HG03064 (cell line): ENCODE measurements around the gene CCDC183.
"Not testable (repeated sequence)": the region's sequence is repeated elsewhere in the genome, so short reads cannot be mapped to it uniquely, and the experiment has no call there.

ENCODE experiments used
- ATAC-seq: cut with Tn5 transposase; IDR thresholded peaks from one replicate; pipeline ENCODE4 v1.9.1; 2021; ENCODE audit warnings: low read depth; ENCODE audit not compliant: unreplicated experiment

Gene CCDC183

GRCh38 chr9:136784249-136784996 is 11.7 kb upstream of the CCDC183 start:
- no peak for ATAC-seq

DNA sequence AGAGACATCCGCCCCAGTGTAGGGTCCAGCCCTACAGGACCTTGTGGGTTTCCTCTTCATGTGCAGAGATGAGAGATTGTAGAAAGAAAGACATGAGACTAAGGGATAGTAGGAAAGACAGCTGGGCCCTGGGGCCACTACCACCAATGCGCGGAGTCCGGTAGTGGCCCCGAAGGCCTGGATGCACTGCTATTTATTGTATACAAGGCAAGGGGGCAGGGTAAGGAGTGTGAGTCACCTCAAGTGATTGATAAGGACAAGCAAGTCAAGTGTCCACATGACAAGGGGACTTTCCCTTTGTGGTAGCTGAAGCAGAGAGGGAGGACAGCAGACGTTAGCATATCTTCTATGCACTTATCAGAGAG is 11.2 kb upstream of the CCDC183 start:
- no peak for ATAC-seq

- not testable (repeated sequence) for ATAC-seq
Measured at GRCh38 chr9:136785565-136786355, 10.4 kb upstream of the CCDC183 start.

DNA sequence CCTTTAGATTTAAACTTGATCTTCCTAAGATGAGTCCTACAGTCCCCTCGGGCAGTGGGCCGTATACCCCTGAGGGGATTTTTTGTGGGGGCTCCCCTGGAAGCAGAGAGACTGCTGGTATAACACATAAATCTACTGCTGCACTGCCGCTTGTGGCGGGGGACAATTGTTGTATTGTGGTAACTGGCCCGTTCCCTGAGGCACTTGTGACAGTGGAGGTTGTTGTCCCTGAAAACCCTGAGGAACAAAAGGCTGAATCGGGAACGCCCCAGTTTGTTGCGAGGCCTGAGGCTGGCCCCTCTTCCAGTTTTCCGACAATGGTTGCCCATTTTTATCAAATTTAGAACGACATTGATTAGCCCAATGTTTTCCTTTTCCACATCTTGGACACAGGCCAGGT is 9.7 kb upstream of the CCDC183 start:
- ATAC-seq: no peak

- not testable (repeated sequence) for ATAC-seq
Measured at GRCh38 chr9:136786983-136787382, 9.2 kb upstream of the CCDC183 start.

- ATAC-seq: no peak
Measured at GRCh38 chr9:136787690-136788400, 8.3 kb upstream of the CCDC183 start.

DNA sequence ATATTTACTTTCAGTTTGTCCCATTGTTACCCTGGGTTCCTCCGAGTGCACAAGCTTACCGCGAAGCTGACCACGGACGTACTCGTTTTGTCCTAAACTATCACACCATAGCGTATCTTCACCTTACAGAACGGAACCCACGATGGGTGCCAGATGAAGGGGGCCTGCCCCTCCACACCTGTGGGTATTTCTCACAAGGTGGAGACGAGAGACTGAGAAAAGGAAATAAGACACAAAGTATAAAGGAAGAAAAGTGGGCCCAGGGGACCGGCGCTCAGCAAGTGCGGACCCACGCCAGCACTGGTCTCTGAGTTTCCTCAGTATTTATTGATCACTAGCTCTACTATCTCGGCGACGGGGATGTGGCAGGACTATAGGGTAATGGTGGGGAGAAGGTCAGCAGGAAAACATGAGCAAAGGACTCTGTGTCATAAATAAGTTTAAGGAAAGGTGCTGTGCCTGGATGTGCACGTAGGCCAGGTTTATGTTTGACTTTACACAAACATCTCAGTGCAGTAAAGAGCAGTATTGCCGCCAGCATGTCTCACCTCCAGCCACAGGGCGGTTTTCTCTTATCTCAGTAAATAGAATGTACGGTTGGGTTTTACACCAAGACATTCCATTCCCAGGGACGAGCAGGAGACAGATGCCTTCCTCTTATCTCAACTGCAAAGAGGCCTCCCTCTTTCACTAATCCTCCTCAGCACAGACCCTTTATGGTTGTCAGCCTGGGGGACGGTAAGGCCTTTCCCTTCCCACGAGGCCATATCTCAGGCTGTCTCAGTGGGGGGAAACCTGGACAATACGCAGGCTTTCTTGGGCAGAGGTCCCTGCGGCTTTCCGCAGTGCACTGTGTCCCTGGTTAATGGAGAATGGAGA is 7.3 kb upstream of the CCDC183 start:
- not testable (repeated sequence) for ATAC-seq

- no peak for ATAC-seq
Measured at GRCh38 chr9:136789523-136789937, 6.6 kb upstream of the CCDC183 start.

DNA sequence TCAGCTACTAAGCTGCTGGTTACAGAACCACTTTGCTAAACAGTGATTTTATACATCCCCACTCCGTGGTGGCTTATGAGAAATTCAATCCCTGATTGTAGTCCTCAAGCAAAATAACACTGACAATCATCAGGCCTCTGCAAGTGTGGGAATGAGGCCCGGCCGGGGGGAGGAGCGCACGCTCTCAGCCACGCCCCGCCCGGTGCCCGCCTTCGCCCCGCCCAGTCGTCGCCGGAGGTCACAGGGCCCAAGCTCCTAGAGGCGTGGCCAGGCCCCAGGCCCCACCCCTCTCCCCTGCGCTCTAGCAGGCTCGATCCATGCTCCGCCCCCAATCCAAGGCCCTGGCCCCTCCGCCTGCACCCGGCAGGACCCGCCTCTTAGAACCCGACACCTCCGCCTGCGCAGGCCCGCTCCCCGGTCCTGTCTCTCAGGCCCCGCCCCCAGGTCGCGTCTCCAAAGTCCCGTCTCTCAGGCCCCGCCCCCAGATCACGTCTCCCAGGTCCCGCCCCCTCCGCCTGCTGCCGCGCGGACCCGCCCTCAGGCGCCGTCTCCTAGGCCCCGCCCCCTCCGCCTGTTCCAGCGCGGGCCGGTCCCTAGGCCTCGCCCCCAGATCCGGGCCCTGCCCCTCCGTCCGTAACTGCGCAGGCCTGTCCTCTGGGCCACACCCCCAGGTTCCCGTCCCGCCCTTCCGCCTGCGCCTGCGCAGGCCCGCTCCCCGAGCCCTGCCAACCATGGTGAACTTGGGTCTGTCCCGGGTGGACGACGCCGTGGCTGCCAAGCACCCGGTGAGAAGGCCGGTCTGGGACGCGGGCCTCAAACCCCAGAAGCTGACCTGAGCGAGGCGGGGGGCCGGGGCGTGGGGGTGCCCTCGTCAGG is 5.3 kb upstream of the CCDC183 start, which contains the start of gene TMEM141:
TMEM141 (plus strand) TSS at position 705 of the 876 bp plus-strand sequence; CDS start at position 732, 27 bp downstream.
- ATAC-seq: peak; percentile 75

- no peak for ATAC-seq
Measured at GRCh38 chr9:136791516-136792276, 4.4 kb upstream of the CCDC183 start.

DNA sequence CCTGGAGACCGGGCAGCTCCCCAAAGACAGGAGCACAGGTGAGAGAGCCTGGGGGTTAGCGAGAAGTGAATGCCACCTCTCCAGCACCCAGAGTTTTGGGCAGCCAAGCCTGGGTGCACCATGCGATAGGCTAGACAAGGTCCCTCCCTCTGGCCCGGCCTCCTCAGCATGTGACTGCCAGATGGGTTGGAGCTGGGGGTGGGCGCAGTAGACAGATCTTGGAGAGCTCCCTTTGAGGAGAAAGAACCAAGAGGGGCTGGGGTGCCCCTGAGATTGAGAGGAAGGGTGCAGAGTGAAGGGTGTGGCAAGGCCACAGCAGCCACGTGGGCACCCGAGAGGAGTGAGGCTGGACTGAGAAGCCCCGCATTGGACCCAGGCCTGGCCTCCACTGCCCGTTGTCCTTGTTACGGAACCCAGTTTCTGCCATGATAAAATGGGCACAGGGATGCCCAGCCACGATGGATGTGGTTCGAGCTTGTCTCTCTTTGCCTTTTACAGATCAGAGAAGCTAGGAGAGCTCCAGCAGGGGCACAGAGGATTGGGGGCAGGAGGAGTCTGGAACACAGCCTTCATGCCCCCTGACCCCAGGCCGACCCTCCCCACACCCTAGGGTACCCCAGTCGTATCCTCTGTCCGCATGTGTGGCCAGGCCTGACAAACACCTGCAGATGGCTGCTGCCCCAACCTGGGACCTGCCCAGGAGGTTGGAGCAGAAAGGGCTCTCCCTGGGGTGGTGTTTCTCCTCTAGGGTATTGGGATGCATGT is 3.6 kb upstream of the CCDC183 start:
- no peak for ATAC-seq

DNA sequence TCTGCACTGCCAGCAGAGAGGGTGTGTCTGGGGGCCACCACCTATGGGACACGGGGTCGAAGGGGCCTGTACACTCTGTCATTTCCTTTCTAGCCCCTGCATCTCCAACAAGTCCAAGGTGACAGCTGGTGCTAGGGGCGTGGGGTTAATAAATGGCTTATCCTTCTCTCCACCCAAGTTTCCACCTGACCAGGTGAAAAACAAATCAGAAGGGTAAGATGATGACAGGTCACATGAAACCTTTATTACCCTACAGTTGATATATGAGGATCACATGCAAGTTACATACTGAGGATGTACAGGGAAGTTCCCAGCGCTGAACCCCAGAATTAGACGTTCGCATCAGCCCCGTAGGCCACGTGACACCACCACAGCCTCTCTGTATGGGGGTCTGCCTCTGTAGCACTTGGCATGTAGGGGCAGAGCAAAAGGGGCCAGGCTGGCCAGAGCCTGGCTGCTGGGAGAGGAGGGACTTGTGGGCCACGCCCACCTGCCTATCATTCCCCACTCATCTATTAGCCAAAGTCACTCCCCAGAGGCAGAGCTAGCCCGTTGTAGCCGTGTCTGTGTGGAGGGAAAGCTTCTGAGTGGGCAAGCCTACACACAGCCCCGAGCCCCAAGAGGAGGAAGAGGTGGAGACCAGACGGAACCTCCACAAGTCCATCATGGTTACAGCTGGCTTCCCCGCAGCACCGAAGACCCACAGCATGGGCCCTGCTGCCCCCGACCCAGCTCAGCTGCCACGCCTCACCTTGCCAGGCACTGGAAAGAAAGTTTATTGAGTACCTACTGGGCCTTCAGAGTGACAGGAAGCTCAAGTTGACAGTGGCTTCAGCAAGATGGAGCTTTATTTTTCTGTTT is 2.8 kb upstream of the CCDC183 start:
- ATAC-seq: no peak

GRCh38 chr9:136794281-136794999 is 1.7 kb upstream of the CCDC183 start:
- no peak for ATAC-seq

GRCh38 chr9:136795000-136795348 is 1.2 kb upstream of the CCDC183 start:
- no peak for ATAC-seq

DNA sequence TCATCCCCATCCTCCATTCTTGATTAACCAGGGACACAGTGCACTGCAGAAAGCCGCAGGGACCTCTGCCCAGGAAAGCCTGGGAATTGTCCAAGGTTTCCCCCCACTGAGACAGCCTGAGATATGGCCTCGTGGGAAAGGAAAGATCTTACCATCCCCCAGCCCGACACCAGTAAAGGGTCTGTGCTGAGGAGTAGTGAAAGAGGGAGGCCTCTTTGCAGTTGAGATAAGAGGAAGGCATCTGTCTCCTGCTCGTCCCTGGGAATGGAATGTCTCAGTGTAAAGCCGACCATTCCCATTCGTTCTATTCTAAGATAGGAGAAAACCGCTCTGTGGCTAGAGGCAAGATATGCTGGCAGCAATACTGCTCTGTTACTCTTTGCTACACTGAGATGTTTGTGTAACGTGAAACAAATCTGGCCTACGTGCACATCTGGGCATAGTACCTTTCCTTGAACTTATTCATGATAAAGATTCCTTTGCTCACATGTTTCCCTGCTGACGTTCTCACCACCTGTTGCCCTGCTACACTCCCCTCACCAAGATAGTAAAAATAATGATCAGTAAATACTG is 723 bp downstream of the CCDC183 start:
- ATAC-seq: not testable (repeated sequence)

GRCh38 chr9:136798708-136799078 is 2.6 kb downstream of the CCDC183 start:
- ATAC-seq: no peak
